Measurements from ENCODE around the gene SLC27A3.

Gene SLC27A3

DNA sequence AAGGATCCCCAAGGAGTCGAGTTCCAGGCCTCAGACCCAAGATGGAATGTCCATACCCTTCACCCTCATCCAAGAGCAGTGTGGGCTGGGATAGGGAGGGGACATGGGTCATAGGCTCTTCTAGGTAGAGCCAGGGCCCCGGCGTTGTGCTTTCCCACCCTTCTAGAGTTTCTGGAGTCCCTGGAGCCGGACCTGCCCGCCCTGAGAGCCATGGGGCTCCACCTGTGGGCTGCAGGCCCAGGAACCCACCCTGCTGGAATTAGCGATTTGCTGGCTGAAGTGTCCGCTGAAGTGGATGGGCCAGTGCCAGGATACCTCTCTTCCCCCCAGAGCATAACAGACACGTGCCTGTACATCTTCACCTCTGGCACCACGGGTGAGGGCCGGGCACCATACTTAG is 1.1 kb downstream of the SLC27A3 start:
- Histone ChIP-seq H3K9ac (ENCODE audit: low read length) (peak overlapping the region; percentile 53; the same call in 1 of the 2 replicates), H3K27me3 (ENCODE audit: low read depth, low read length) (no peaks in the 10 kb centered on the region), H3K4me3 (ENCODE audit: low read length) (peak overlapping the region; percentile 81), H3K36me3 (replicated peaks; ENCODE audit: low read depth, low read length) (peaks cover 25% of the 10 kb centered on the region), H3K4me2 (ENCODE audit: low read length) (peak overlapping the region; percentile 67), H3K79me2 (ENCODE audit: low read length) (no peaks in the 10 kb centered on the region), H3K4me1 (ENCODE audit: low read length) (peaks cover 12% of the 10 kb centered on the region; the same call in 1 of the 2 replicates), H3K27ac (ENCODE audit: low read length) (no peak overlapping the region), H4K20me1 (ENCODE audit: insufficient read depth, low read length) (no peaks in the 10 kb centered on the region), H3K9me3 (ENCODE audit: insufficient read depth, low read length) (no peaks in the 10 kb centered on the region), H2AFZ (ENCODE audit: low read depth, low read length) (no peak overlapping the region)
- TF ChIP-seq EZH2phosphoT487 (IDR thresholded peaks at IDR 0.05; ENCODE audit: low read depth), result no peak
- TF ChIP-seq, protein P1, sequence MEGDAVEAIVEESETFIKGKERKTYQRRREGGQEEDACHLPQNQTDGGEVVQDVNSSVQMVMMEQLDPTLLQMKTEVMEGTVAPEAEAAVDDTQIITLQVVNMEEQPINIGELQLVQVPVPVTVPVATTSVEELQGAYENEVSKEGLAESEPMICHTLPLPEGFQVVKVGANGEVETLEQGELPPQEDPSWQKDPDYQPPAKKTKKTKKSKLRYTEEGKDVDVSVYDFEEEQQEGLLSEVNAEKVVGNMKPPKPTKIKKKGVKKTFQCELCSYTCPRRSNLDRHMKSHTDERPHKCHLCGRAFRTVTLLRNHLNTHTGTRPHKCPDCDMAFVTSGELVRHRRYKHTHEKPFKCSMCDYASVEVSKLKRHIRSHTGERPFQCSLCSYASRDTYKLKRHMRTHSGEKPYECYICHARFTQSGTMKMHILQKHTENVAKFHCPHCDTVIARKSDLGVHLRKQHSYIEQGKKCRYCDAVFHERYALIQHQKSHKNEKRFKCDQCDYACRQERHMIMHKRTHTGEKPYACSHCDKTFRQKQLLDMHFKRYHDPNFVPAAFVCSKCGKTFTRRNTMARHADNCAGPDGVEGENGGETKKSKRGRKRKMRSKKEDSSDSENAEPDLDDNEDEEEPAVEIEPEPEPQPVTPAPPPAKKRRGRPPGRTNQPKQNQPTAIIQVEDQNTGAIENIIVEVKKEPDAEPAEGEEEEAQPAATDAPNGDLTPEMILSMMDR (IDR thresholded peaks at IDR 0.05; ENCODE audit: low read depth, low read length), result no peak

DNA sequence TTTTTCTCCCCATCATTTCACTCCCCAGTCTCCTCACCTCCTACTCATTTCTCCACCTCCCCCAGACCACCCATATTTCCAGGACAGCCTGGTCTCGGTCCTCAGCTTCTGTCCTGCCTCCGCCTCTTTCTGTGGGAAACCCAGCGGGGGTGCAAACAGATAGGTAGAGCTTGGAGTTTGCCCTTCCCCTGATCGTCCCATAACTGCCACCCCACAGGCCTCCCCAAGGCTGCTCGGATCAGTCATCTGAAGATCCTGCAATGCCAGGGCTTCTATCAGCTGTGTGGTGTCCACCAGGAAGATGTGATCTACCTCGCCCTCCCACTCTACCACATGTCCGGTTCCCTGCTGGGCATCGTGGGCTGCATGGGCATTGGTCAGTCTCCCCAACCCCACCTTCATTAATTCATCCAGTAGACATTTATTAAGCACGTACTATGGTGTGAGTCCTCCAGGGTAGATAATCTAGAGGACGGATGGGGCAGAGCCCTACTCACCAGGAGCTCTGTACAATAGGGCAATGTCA is 1.7 kb downstream of the SLC27A3 start:
- Histone ChIP-seq H3K4me3 (ENCODE audit: low read length) (no peak overlapping the region), H3K9ac (ENCODE audit: low read length) (no peak overlapping the region), H3K4me2 (ENCODE audit: low read length) (no peak overlapping the region)

DNA sequence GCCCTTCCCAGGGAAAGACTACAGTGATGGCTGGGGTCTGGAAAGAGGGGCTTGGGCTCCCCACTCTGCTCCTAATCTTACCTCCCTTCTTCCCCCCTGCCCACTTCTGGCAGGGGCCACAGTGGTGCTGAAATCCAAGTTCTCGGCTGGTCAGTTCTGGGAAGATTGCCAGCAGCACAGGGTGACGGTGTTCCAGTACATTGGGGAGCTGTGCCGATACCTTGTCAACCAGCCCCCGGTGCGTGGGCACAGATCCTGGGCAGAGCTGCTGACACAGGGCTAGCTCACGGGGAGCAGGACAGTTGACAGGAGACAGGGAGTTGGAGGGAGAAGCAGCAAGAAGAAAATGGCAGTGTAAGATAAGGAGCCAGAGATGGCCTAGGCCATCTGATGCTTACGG is 2.4 kb downstream of the SLC27A3 start:
- Histone ChIP-seq H3K9me3 (ENCODE audit: insufficient read depth, low read length) (no peaks in the 10 kb centered on the region), H4K20me1 (ENCODE audit: insufficient read depth, low read length) (no peaks in the 10 kb centered on the region), H3K9ac (ENCODE audit: low read length) (no peak overlapping the region), H3K27me3 (ENCODE audit: low read depth, low read length) (no peaks in the 10 kb centered on the region), H3K4me1 (ENCODE audit: low read length) (peaks cover 9% of the 10 kb centered on the region; the same call in 1 of the 2 replicates), H3K79me2 (ENCODE audit: low read length) (no peaks in the 10 kb centered on the region), H3K27ac (ENCODE audit: low read length) (no peak overlapping the region), H3K36me3 (replicated peaks; ENCODE audit: low read depth, low read length) (peaks cover 13% of the 10 kb centered on the region), H3K4me2 (ENCODE audit: low read length) (no peak overlapping the region), H2AFZ (ENCODE audit: low read depth, low read length) (no peak overlapping the region), H3K4me3 (ENCODE audit: low read length) (no peak overlapping the region)
- TF ChIP-seq EZH2phosphoT487 (IDR thresholded peaks at IDR 0.05; ENCODE audit: low read depth), result no peak
- TF ChIP-seq, protein P1 (IDR thresholded peaks at IDR 0.05; ENCODE audit: low read depth, low read length), result no peak

More for the DNA sequence above, 1.7 kb downstream of the SLC27A3 start:
- no peak for TF ChIP-seq EZH2phosphoT487 (IDR thresholded peaks at IDR 0.05; ENCODE audit: low read depth)
- TF ChIP-seq, protein P1 (IDR thresholded peaks at IDR 0.05; ENCODE audit: low read depth, low read length), result no peak
- H3K36me3 ChIP-seq (replicated peaks; ENCODE audit: low read depth, low read length), result peaks cover 20% of the 10 kb centered on the region
- H3K27ac ChIP-seq (ENCODE audit: low read length), result no peak overlapping the region
- H3K79me2 ChIP-seq (ENCODE audit: low read length), result no peaks in the 10 kb centered on the region
- H3K27me3 ChIP-seq (ENCODE audit: low read depth, low read length), result no peaks in the 10 kb centered on the region
- peaks cover 12% of the 10 kb centered on the region; the same call in 1 of the 2 replicates for H3K4me1 ChIP-seq (ENCODE audit: low read length)
- H3K9me3 ChIP-seq (ENCODE audit: insufficient read depth, low read length), result no peaks in the 10 kb centered on the region
- H4K20me1 ChIP-seq (ENCODE audit: insufficient read depth, low read length), result no peaks in the 10 kb centered on the region
- no peak overlapping the region for H2AFZ ChIP-seq (ENCODE audit: low read depth, low read length)

DNA sequence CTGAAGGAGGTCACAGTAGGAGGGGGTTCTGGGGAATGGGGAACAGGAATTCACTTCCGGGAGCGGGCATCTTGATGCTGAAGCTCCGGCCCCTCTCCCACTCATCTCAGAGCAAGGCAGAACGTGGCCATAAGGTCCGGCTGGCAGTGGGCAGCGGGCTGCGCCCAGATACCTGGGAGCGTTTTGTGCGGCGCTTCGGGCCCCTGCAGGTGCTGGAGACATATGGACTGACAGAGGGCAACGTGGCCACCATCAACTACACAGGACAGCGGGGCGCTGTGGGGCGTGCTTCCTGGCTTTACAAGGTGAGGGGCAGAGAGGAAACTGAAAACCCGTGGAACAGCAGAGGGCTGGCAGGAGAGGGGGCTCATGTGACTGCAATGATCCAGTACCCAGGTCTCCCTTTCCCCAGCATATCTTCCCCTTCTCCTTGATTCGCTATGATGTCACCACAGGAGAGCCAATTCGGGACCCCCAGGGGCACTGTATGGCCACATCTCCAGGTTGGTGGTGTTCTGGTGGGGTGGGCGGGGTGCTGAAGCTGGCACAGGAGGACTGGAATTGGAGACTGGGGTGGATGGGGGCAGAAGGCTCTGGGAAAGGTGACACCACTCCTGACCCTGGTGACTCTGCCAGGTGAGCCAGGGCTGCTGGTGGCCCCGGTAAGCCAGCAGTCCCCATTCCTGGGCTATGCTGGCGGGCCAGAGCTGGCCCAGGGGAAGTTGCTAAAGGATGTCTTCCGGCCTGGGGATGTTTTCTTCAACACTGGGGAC is 3.0 kb downstream of the SLC27A3 start:
- H3K9me3 ChIP-seq (ENCODE audit: insufficient read depth, low read length), result no peaks in the 10 kb centered on the region
- no peaks in the 10 kb centered on the region for H3K79me2 ChIP-seq (ENCODE audit: low read length)
- no peak overlapping the region for H3K4me3 ChIP-seq (ENCODE audit: low read length)
- H3K27me3 ChIP-seq (ENCODE audit: low read depth, low read length), result no peaks in the 10 kb centered on the region
- no peak overlapping the region for H3K4me2 ChIP-seq (ENCODE audit: low read length)
- no peak overlapping the region for H2AFZ ChIP-seq (ENCODE audit: low read depth, low read length)
- peaks cover 8% of the 10 kb centered on the region for H3K36me3 ChIP-seq (replicated peaks; ENCODE audit: low read depth, low read length)
- H3K27ac ChIP-seq (ENCODE audit: low read length), result no peak overlapping the region
- H3K4me1 ChIP-seq (ENCODE audit: low read length), result peaks cover 7% of the 10 kb centered on the region
- no peaks in the 10 kb centered on the region for H4K20me1 ChIP-seq (ENCODE audit: insufficient read depth, low read length)
- no peak overlapping the region for H3K9ac ChIP-seq (ENCODE audit: low read length)
- TF ChIP-seq, protein P1 (IDR thresholded peaks at IDR 0.05; ENCODE audit: low read depth, low read length), result no peak
- no peak for TF ChIP-seq EZH2phosphoT487 (IDR thresholded peaks at IDR 0.05; ENCODE audit: low read depth)
